Measurements from ENCODE around the gene HSPB9. TPM values are rescaled to one million over a fixed set of nuclear protein-coding genes. Genes with fewer than 3 reads are reported as not detected.

Gene HSPB9
- total RNA-seq, 2 donors from 2014 or later = 0.22 TPM; not detected in 1

- Mint-ChIP-seq H3K4me1 (peaks cover 44% of the 10 kb centered on the region), H3K27ac (peak overlapping the region; percentile 69), H3K36me3 (ENCODE audit: low read depth) (peaks cover 32% of the 10 kb centered on the region), H3K27me3 (ENCODE audit: insufficient read depth) (no peaks in the 10 kb centered on the region), H3K4me3 (no peak overlapping the region), H3K9me3 (no peaks in the 10 kb centered on the region)
- Histone ChIP-seq H3K27me3 (ENCODE audit: control insufficient read depth, insufficient read depth, low read length, poor library complexity, severe bottlenecking) (no peaks in the 10 kb centered on the region), H3K4me3 (ENCODE audit: low read length) (peak overlapping the region; percentile 49), H3K9ac (ENCODE audit: extremely low read depth, low read length, poor library complexity, severe bottlenecking) (no peak overlapping the region), H3K27ac (ENCODE audit: low read depth, low read length) (no peak overlapping the region), H3K4me1 (ENCODE audit: control insufficient read depth, insufficient read depth, low read length) (peaks cover 27% of the 10 kb centered on the region), H3K9me3 (ENCODE audit: control insufficient read depth, low read length) (no peaks in the 10 kb centered on the region), H3K36me3 (ENCODE audit: control insufficient read depth, insufficient read depth, low read length) (peaks cover 66% of the 10 kb centered on the region)
- TF ChIP-seq, protein P1, sequence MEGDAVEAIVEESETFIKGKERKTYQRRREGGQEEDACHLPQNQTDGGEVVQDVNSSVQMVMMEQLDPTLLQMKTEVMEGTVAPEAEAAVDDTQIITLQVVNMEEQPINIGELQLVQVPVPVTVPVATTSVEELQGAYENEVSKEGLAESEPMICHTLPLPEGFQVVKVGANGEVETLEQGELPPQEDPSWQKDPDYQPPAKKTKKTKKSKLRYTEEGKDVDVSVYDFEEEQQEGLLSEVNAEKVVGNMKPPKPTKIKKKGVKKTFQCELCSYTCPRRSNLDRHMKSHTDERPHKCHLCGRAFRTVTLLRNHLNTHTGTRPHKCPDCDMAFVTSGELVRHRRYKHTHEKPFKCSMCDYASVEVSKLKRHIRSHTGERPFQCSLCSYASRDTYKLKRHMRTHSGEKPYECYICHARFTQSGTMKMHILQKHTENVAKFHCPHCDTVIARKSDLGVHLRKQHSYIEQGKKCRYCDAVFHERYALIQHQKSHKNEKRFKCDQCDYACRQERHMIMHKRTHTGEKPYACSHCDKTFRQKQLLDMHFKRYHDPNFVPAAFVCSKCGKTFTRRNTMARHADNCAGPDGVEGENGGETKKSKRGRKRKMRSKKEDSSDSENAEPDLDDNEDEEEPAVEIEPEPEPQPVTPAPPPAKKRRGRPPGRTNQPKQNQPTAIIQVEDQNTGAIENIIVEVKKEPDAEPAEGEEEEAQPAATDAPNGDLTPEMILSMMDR (conservative IDR thresholded peaks at IDR 0.05) = no peak
- DNase-seq = no peak
- 91 to 93% methylated on average over 3 of the region's 3 CpGs for WGBS, 2 experiments (ENCODE audit: insufficient coverage in 1 of 2, insufficient read length in 1 of 2)
Observed at GRCh38 chr17:42132941-42133340, 10.3 kb downstream of the HSPB9 start.

GRCh38 chr17:42133461-42134041 is 10.9 kb downstream of the HSPB9 start:
- peaks cover 26% of the 10 kb centered on the region for H3K36me3 Mint-ChIP-seq (ENCODE audit: low read depth)
- no peaks in the 10 kb centered on the region for H3K9me3 Mint-ChIP-seq
- H3K27ac Mint-ChIP-seq = peak overlapping the region; percentile 69
- WGBS, 2 experiments (ENCODE audit: insufficient coverage in 1 of 2, insufficient read length in 1 of 2) = 91 to 93% methylated on average over 4 of the region's 4 CpGs
- Histone ChIP-seq H3K4me1 (ENCODE audit: control insufficient read depth, insufficient read depth, low read length) (peaks cover 27% of the 10 kb centered on the region), H3K9me3 (ENCODE audit: control insufficient read depth, low read length) (no peaks in the 10 kb centered on the region), H3K4me3 (ENCODE audit: low read length) (no peak overlapping the region), H3K9ac (ENCODE audit: extremely low read depth, low read length, poor library complexity, severe bottlenecking) (no peak overlapping the region), H3K27ac (ENCODE audit: low read depth, low read length) (no peak overlapping the region), H3K27me3 (ENCODE audit: control insufficient read depth, insufficient read depth, low read length, poor library complexity, severe bottlenecking) (no peaks in the 10 kb centered on the region), H3K36me3 (ENCODE audit: control insufficient read depth, insufficient read depth, low read length) (peaks cover 62% of the 10 kb centered on the region)
- no peak for DNase-seq
- H3K27me3 Mint-ChIP-seq (ENCODE audit: insufficient read depth) = no peaks in the 10 kb centered on the region
- peaks cover 50% of the 10 kb centered on the region for H3K4me1 Mint-ChIP-seq
- TF ChIP-seq, protein P1 (conservative IDR thresholded peaks at IDR 0.05) = no peak
- no peak overlapping the region for H3K4me3 Mint-ChIP-seq

DNA sequence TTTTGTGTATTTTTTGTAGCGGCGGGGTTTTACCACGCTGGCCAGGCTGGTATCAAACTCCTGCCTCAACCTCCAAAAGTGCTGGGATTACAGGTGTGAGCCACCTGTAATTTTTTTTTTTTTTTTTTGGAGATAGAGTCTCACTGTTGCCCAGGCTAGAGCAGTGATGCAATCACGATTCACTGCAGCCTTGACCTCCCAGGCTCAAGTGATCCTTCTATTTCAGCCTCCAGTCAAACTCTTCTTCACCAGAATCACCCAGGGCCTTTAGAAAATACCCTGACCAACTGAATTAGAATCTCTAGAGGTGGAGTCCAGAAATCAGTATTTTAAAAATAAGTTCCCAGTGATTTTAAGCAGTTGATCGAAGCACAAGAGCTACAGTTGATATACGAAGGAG is 12.5 kb downstream of the HSPB9 start:
- Mint-ChIP-seq H3K4me1 (peaks cover 64% of the 10 kb centered on the region), H3K27me3 (ENCODE audit: insufficient read depth) (no peaks in the 10 kb centered on the region), H3K4me3 (no peak overlapping the region), H3K36me3 (ENCODE audit: low read depth) (peaks cover 16% of the 10 kb centered on the region), H3K9me3 (no peaks in the 10 kb centered on the region), H3K27ac (peak overlapping the region; percentile 88)
- Histone ChIP-seq H3K9ac (ENCODE audit: extremely low read depth, low read length, poor library complexity, severe bottlenecking) (peak overlapping the region; percentile 33), H3K27me3 (ENCODE audit: control insufficient read depth, insufficient read depth, low read length, poor library complexity, severe bottlenecking) (no peaks in the 10 kb centered on the region), H3K36me3 (ENCODE audit: control insufficient read depth, insufficient read depth, low read length) (peaks cover 46% of the 10 kb centered on the region), H3K4me3 (ENCODE audit: low read length) (no peak overlapping the region), H3K4me1 (ENCODE audit: control insufficient read depth, insufficient read depth, low read length) (peaks cover 31% of the 10 kb centered on the region), H3K9me3 (ENCODE audit: control insufficient read depth, low read length) (no peaks in the 10 kb centered on the region), H3K27ac (ENCODE audit: low read depth, low read length) (no peak overlapping the region)
- 92 to 97% methylated on average over 5 to 6 of the region's 6 CpGs for WGBS, 2 experiments (ENCODE audit: insufficient coverage in 1 of 2, insufficient read length in 1 of 2)
- TF ChIP-seq, protein P1 (conservative IDR thresholded peaks at IDR 0.05) = no peak
- DNase-seq = no peak
